NCI-H146 treated with DMSO at 0.1 percent for 48 hours (cell line): Measurements from ENCODE around the gene SLC39A13.

Experiments
- DNase-seq: peaks from one replicate; lab custom pipeline; 2025; ENCODE audit not compliant: unreplicated experiment; lab: John Stamatoyannopoulos, UW

The SLC39A13 gene

GRCh38 chr11:47400768-47401279, 7.6 kb upstream of the SLC39A13 start:
- peak; percentile 3 for DNase-seq

DNA sequence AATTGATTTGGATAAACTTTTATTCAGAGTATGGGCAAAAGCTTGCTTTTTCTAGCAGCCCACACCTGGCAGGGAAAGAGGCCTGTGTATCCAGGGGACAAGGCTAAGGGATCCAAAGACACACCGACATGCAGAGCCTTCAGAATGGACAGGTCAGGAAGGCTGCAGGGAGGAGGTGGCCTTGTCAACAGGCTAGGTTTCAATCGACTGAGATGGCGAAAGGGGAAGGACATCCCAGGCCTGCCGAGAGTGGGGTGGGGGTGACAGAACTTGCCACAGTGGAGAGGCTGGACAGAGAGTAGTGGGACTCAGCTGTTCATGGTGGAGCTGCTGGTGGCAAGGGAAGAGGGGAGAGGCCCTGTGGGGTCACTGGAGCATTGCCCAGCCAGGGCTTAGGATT, 5.3 kb upstream of the SLC39A13 start:
- no peak for DNase-seq

DNA sequence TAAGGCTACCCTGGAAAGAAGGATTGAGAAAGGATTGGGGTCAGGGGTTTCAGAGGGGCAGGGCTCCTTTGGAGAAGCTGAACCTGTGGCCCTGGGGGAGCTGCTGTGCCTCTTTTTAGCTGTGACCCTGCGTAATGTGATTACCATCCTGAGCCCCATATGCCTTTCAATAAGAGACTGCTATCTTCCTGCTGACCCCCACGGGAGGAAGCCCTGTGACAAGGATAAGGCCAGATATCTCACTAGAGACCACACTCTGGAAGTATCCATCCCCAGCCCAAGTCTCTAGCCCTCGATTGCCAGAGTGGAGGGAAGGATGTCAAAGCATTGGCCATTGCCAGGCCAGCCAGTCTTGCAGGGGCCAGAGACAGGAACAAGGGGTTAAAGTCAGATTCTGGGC, 4.8 kb upstream of the SLC39A13 start:
- DNase-seq, result no peak

DNA sequence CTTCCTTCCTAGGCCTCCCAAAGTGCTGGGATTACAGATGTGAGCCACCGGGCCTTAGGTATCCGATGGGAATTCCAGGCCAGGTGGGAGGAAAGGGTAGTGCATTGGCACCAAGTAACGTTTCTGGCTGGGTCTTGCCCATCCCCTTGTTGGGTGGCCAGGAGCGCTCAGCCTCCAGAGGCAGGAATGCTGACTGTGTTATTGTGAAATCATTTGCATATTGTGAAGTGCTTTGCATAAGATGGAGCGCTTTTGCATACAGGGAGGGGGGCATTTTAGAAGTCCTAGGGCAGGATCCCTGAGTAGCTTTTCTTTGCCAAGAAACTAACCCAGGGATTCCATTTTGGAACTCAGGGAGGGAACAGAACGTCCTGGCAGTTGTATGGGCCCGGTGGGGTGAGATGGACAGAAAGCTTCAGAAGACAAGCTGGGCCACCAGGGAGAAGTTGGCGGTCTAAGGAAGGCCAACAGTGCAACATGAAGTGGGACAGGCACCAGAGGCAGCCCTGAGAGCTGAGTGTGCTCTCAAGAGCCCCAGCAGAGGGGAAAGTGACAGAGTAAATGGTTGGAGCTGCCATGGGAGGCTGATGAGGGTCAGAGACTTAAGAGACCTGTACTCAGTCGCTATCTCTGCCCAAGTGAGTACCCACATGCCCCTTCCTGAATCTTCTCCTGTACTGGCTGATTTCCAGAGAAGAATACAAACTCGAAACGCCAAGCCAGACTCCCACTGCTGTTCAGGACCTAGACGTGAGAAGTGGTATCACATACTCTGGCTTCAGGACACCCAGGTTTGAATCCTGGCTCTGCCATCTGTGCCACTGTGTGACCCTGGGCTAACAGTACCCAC, 1.3 kb upstream of the SLC39A13 start:
- DNase-seq, result no peak

DNA sequence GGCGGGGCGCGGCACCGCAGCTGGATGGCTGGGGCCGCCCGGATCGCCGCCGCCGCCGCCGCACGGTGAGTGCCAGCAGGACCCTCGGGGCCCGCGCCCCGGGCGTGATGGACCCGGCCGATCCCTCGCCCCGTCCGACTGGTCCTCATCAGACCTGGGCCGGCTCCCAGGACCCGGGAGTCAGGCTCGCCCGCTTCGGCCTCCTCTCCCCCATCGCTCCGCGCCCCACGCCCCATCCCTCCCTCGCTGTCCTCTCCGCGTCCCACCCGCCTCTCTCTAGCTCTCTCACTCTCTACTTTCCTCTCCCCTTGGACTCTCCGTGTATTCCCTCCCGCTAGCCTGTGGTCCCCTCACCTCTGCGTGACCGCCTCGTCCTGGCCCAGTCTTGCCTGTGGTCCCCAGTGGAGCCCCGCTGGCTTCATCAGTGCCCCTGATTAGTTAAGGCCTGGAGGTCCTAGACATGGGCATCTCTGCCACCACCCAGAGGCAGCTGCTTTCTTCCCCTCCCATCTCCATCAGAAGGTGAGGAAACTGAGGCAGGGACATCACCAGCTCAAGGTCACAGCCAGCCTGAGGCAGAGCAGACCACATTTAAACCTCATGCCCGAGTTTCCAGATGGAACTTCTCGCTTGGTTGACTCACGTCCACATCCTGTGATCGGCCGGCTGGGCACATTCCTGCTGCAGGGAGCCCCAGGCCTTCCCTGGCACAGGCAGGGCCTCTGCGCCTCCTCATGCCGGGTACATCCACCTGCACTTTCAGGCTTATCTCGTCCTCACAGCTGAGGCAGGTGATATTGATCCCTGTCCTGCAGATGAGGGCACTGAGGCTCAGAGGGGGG, 429 bp downstream of the SLC39A13 start:
- peak; percentile 13 for DNase-seq

DNA sequence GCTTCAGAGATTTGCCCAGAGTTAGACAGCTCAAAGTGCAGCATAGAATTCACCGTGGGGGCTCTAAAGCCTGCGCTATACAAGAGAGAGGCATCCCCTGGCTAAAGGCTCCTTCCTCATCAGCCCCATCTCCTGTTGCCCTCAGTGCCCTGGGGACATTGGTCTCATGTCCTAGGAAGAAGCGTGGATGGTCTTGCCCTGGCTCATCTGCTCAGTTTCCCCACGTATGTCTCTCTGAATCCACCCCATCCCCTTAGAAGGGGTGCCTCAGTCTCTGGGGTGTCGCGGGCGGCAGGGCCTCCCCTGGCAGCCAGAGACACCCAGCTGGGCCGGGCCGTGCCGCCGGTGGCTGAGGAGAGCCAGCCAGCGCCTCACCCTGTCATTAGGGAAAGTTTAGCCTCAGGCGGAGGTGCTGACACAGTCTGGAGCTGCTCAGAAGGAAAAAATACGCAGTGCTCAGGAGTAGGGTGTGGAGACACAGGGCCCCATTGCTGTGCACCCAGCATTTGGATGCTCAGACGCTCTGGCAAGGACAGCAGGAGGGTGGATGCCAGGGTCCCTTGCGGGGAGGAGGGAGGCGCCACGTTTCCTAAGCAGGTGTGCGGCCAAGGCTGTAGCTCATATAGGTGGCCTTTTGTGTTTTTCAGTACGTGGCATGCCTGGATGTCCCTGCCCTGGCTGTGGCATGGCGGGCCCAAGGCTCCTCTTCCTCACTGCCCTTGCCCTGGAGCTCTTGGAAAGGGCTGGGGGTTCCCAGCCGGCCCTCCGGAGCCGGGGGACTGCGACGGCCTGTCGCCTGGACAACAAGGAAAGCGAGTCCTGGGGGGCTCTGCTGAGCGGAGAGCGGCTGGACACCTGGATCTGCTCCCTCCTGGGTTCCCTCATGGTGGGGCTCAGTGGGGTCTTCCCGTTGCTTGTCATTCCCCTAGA, 1.3 kb downstream of the SLC39A13 start:
- no peak for DNase-seq

DNA sequence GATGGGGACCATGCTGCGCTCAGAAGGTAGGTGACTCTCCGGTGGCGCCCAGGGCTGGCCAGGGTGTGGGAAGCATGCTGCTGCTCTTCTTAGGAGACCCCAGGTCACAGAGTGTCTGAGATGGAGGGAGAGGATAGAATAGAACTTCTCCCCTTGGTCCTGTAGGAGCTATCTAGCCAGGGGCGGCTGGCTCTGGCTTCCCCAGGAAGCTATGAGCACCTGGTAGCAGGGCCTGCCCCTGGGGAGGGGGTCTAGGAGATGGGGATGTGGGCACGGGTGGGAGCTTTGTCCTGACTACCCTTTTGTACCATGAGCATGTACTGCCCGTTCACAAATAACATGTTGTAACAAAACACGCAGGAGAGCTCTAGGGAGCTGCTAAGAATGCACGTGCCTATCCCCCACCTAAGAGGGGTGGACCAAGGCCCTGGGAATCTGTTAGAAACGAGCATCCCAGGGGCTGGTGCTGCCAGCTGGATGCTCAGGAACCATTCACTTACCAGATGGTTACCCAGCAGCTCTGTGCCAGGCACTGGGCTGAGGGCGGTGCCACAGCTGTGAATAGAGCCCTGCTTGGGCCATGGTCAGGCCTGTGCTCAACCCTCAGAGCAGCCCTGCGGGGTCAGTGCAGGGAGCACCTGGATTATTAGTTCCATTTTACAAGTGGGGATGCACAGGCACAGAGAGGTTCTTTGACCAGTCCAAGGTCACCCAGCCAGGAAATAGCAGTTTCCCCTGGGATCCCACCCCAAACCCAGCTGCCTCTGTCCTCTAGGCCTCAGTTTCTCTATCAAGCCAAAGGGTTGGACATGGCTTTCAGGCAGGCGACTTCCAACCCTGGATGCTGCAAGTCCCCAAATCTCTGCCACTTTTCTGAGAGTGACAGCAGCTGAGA, 2.2 kb downstream of the SLC39A13 start:
- DNase-seq, result no peak

GRCh38 chr11:47411884-47412746, 3.7 kb downstream of the SLC39A13 start:
- DNase-seq, result no peak

GRCh38 chr11:47413351-47413750, 5.0 kb downstream of the SLC39A13 start:
- DNase-seq, result no peak

DNA sequence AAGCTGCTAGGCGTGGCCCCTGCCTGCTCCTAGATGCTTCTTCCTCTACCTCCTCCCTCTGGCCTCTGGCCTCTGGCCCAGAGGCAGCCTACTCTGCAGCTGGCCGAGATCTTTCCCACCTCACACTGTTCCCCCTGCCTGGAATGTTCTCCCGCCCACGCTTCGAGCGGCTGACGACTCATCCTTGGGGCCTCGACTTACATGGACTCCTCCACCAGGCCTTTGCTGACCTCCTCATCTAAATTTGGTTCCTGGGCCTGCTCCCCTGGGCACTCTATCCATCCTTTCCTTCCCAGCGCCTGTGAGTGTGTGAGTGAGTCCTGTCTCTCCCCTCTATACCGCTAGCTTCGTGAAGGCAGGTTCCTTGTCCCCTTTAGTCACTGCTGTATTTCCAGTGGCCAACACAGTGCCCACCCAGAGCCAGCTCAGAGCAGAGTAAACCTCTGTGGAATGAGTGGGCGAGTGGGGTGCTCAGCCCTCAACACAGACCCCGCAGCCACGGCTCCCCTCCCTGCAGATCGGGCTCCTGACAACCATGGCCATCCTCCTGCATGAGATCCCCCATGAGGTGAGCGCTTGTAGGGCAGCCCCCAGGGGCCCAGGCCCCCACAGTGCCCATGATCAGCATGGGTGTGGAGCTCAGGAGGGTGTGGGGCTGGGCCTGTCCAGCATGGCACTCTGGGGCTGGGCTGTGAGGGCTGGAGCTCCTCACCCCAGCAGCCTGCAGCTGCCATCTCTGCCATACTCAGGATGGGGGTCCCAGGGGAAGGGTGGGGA, 5.7 kb downstream of the SLC39A13 start:
- DNase-seq, result no peak

DNA sequence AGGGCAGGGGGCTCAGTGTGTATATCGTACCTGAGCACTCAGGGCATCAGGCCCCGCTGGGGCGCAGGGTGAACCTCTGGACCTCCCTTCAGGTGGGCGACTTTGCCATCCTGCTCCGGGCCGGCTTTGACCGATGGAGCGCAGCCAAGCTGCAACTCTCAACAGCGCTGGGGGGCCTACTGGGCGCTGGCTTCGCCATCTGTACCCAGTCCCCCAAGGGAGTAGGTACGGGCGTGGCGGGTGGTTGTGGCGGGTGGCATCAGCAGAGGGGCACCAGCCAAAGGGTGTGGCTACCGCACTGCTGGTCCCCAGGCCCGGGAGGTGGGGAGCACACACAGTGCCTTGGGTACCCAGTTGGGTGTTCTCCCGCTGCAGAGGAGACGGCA, 6.3 kb downstream of the SLC39A13 start:
- no peak for DNase-seq

GRCh38 chr11:47415091-47415854, 6.9 kb downstream of the SLC39A13 start:
- no peak for DNase-seq

- DNase-seq, result no peak
These were observed 7.6 kb downstream of the SLC39A13 start for GRCh38 chr11:47415949-47416472.

- DNase-seq, result no peak
These were observed 9.3 kb downstream of the SLC39A13 start for GRCh38 chr11:47417712-47418111.

GRCh38 chr11:47418454-47419259, 10.3 kb downstream of the SLC39A13 start:
- no peak for DNase-seq

- no peak for DNase-seq
These were observed 17.2 kb downstream of the SLC39A13 start for GRCh38 chr11:47425611-47426010.
